SK-N-SH treated with all-trans-retinoic acid at 6 μM for 48 hours (cell line): ENCODE measurements around the gene ADGRG6.

Experiments used
- ARNTL ChIP-seq: fragments of 450-650 bp; formaldehyde crosslinking; IDR thresholded peaks from 2 replicates; pipeline ENCODE4 v1.5.0; 2020; ENCODE audit warnings: low read depth, mild to moderate bottlenecking, moderate library complexity, borderline replicate concordance
- ISL1 ChIP-seq: fragments of 250-450 bp; sonication (Bioruptor Pico); IDR thresholded peaks from 2 replicates; pipeline ENCODE4 v2.1.2; 2022; ENCODE audit warnings: mild to moderate bottlenecking, moderate library complexity
- RARB ChIP-seq: fragments of 250-450 bp; sonication (Bioruptor Pico); IDR thresholded peaks from 2 replicates; pipeline ENCODE4 v1.8.0; 2021; ENCODE audit warnings: mild to moderate bottlenecking, moderate library complexity
- TCF4 ChIP-seq: fragments of 250-450 bp; sonication (Bioruptor Pico); IDR thresholded peaks from 2 replicates; pipeline ENCODE4 v1.8.0; 2021; ENCODE audit warnings: mild to moderate bottlenecking, moderate library complexity, borderline replicate concordance

DNA sequence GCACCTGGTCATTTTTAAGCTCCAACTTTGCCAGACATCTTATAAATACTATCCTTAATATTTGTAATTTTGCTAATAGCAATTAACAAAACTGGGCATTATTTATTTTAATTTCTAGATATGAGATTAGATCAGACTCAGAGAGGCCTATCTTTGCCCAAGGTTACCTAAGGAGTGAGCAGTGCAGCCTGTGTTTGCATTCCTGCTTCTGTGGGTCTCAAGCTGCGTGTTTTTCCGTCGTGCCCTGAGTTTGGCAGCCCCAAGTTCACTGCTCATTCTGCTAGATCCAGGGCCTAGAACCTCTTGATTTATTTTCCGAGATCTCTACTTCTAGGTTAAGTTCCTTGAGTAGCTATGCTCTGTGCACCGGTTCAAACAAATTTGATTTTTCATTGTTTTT is 11.0 kb upstream of the ADGRG6 start:
- no peak for TF ChIP-seq TCF4 (CRISPR knock-in tag)
- TF ChIP-seq ISL1 (CRISPR knock-in tag) = no peak
- TF ChIP-seq ARNTL (CRISPR knock-in tag) = no peak
- TF ChIP-seq RARB = no peak
